ENCODE results near the gene HPCAL1. TPM values are rescaled to one million over a fixed set of nuclear protein-coding genes. Genes with fewer than 3 reads are reported as not detected.

Gene HPCAL1
- total RNA-seq, 2 donors from 2014 or later: 22.5 to 203 TPM

DNA sequence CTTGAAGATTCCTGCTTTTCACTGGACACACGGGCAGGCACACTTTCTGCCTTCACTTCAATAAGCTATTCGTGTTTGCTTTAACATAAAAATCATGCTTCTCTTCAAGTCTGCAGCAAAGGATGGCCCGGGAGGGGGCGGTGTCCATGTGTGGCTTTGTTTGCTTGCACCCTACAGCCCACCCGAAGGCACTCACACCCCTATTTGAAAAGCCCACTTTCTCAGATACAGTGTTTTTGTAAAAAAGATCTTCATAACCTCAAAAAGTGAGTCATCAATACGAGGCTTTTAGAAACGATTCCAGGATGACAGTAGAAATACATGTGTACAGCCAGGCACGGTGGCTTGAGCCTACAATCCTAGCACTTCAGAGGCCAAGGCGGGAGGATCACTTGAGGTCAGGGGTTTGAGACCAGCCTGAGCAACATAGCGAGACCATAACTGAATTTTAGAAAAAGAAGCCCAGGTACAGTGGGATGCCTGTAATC is 36.5 kb upstream of the HPCAL1 start:
- 70% methylated on average over 10 of the region's 10 CpGs for WGBS
- Histone ChIP-seq H3K27ac (no peak overlapping the region), H3K4me3 (no peak overlapping the region), H3K9me3 (no peaks in the 10 kb centered on the region), H3K36me3 (no peaks in the 10 kb centered on the region), H3K4me1 (replicated peaks) (no peaks in the 10 kb centered on the region), H3K27me3 (replicated peaks; ENCODE audit: insufficient read depth) (no peaks in the 10 kb centered on the region)
- no peak for TF ChIP-seq POLR2AphosphoS5 (IDR thresholded peaks at IDR 0.05)
- no peak for TF ChIP-seq POLR2A (IDR thresholded peaks at IDR 0.05)
- TF ChIP-seq, protein P1, sequence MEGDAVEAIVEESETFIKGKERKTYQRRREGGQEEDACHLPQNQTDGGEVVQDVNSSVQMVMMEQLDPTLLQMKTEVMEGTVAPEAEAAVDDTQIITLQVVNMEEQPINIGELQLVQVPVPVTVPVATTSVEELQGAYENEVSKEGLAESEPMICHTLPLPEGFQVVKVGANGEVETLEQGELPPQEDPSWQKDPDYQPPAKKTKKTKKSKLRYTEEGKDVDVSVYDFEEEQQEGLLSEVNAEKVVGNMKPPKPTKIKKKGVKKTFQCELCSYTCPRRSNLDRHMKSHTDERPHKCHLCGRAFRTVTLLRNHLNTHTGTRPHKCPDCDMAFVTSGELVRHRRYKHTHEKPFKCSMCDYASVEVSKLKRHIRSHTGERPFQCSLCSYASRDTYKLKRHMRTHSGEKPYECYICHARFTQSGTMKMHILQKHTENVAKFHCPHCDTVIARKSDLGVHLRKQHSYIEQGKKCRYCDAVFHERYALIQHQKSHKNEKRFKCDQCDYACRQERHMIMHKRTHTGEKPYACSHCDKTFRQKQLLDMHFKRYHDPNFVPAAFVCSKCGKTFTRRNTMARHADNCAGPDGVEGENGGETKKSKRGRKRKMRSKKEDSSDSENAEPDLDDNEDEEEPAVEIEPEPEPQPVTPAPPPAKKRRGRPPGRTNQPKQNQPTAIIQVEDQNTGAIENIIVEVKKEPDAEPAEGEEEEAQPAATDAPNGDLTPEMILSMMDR (IDR thresholded peaks at IDR 0.05): no peak
- no peak for DNase-seq (ENCODE audit: low spot score)
- intact Hi-C loops (cut with DNase I): no loop called here

DNA sequence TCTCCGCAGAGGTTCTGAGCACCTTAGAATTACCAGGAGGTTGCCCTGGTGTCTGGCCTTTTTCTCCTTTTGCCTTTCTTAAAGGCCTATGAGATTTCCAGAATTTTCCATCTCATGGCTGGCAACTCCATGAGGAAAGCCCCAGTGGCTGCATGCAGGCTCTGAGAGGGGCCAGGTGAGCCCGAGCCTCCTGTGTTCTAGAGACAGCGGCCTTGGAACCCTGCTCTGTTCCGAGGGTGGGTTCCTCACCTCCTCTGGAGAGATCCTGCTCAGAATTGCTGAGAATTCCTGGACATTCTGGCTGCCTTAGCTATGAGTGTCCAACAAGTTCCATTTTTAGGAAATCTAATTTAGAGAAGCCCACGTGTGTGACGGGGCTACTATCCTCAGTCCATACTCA is 35.7 kb upstream of the HPCAL1 start:
- no peaks in the 10 kb centered on the region for H3K4me1 ChIP-seq (replicated peaks)
- WGBS: 95% methylated on average over 6 of the region's 6 CpGs
- intact Hi-C loops (cut with DNase I): no loop called here
- DNase-seq (ENCODE audit: low spot score): no peak
- no peak for TF ChIP-seq POLR2A (IDR thresholded peaks at IDR 0.05)
- TF ChIP-seq POLR2AphosphoS5 (IDR thresholded peaks at IDR 0.05): no peak
- TF ChIP-seq, protein P1 (IDR thresholded peaks at IDR 0.05): no peak
- no peak overlapping the region for H3K4me3 ChIP-seq
- H3K36me3 ChIP-seq: no peaks in the 10 kb centered on the region
- H3K27me3 ChIP-seq (replicated peaks; ENCODE audit: insufficient read depth): no peaks in the 10 kb centered on the region
- H3K9me3 ChIP-seq: no peaks in the 10 kb centered on the region
- no peak overlapping the region for H3K27ac ChIP-seq

DNA sequence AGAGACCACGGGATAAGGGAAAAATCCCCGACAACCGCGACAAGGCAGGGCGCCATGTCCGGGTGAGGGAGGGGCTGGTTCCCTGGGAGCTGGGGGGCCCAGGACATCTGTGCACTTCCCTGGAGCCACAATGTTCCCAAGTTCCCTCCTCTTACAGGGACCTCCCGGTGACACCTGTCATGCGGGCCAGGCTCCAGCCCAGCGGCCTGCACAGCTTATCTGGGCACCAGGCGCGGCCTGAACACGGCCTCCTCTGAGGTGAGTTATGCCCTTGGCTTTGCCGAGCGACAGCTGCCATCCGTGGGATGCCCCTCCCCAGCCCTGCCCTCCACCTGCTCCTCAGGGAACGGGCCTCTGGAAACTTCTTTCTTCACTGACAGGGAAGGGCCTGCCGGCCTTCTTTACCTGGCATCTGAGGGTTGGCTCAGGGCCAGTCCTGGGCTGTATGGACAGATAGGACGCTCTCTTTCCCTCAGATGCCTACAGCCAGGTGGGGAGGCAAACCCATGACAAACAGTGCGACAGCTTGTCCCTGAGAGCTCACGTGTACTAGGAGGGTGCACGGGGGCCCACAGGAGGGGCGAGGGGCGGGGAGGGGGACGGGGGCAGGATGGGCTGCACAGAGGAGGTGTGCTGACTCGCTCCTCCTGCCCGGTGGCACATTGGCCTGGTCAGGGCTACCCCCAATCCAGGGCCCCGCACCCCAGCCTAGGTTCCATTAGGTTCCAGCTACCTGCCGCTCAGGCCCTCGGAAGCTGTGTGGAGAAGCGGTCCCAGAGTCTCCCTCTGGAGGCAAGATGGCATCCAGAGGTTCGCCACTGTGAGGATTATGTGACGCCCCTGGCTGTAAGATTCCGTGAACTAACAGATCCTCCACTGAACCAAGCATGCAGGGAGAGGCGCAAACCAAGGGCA is 34.9 kb upstream of the HPCAL1 start:
- intact Hi-C loops (cut with DNase I): no loop called here
- WGBS: 66% methylated on average over 34 of the region's 34 CpGs

DNA sequence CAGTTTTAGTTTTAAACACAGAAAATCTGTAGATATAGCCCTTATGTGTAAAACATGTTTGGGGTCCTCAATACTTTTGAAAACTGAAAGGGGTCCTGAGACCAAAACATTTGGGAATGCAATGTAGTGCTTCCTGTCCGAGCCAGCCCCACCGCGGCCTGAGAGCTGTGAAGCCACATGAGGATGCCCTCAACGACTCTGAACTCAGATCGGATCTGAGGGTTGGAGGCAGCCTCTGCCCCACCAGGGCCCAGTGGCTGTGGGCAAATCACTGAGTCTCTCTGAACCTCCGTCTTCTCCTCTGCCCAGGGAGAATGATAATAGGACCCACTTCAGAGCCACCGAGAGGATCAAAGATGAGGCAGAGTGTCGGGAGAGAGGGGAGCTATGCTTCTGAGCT is 33.4 kb upstream of the HPCAL1 start:
- intact Hi-C loops (cut with DNase I): no loop called here
- TF ChIP-seq POLR2A (IDR thresholded peaks at IDR 0.05): no peak
- TF ChIP-seq, protein P1 (IDR thresholded peaks at IDR 0.05): no peak
- TF ChIP-seq POLR2AphosphoS5 (IDR thresholded peaks at IDR 0.05): no peak
- DNase-seq (ENCODE audit: low spot score): no peak
- whole genome bisulfite sequencing: 88% methylated on average over 8 of the region's 8 CpGs
- no peaks in the 10 kb centered on the region for H3K36me3 ChIP-seq
- H3K27me3 ChIP-seq (replicated peaks; ENCODE audit: insufficient read depth): no peaks in the 10 kb centered on the region
- no peaks in the 10 kb centered on the region for H3K4me1 ChIP-seq (replicated peaks)
- H3K4me3 ChIP-seq: no peak overlapping the region
- no peaks in the 10 kb centered on the region for H3K9me3 ChIP-seq
- no peak overlapping the region for H3K27ac ChIP-seq

More for the DNA sequence above, 34.9 kb upstream of the HPCAL1 start:
- H3K4me3 ChIP-seq: no peak overlapping the region
- no peaks in the 10 kb centered on the region for H3K4me1 ChIP-seq (replicated peaks)
- peak; percentile 44 for DNase-seq (ENCODE audit: low spot score)
- H3K27me3 ChIP-seq (replicated peaks; ENCODE audit: insufficient read depth): no peaks in the 10 kb centered on the region
- TF ChIP-seq POLR2A (IDR thresholded peaks at IDR 0.05) (no peak), POLR2AphosphoS5 (IDR thresholded peaks at IDR 0.05) (no peak)
- TF ChIP-seq, protein P1 (IDR thresholded peaks at IDR 0.05): no peak
- no peaks in the 10 kb centered on the region for H3K9me3 ChIP-seq
- H3K36me3 ChIP-seq: no peaks in the 10 kb centered on the region
- H3K27ac ChIP-seq: no peak overlapping the region

Data from prostate gland (tissue), 2 donors.